ENCODE measurements around the gene S100PBP.

GRCh38 chr1:32881871-32882850 is 64.7 kb downstream of the S100PBP start:
- no peak for TF ChIP-seq CTCF (IDR thresholded peaks at IDR 0.05)
- TF ChIP-seq POLR2A (IDR thresholded peaks at IDR 0.05): no peak
- no peak for TF ChIP-seq POLR2AphosphoS5 (IDR thresholded peaks at IDR 0.05)
- no peak for TF ChIP-seq EP300 (IDR thresholded peaks at IDR 0.05)
